ENCODE data around the gene CGNL1. TPM values are rescaled to one million over a fixed set of nuclear protein-coding genes. Genes with fewer than 3 reads are reported as not detected.

Gene CGNL1
- total and polyA plus RNA-seq, 7 donors = 0.18 to 2.2 (median 0.37) TPM

DNA sequence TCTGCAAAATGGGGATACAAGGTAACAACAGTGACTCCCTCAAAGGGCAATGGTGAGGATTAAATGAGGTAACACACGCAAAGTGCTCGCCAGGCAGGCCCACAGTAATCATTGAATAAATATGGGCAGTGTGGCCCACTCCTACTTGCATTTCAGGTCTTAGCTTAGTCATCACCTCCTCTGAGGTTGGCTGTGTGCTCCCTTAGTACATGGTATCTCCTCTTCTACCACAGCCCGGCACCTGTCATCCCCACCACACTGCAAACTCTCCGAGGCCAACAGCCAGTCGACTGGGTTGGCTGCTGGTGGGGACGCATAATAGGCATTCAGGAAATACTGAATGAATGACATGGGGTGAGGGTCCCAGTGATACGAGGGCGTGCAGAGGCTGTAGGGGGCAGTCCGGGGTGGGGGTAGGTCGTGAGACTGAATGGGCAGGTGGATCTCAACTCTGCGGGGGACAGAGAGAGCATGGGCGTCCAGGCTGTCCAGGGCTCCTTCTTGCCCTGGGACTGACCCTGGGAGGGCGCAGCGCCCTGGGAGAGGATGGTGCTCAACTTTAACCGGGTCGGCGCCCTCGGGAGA is 215.0 kb downstream of the CGNL1 start:
- DNase-seq (no peak), ATAC-seq (peak in 1 of 4 donors; percentile 25)
- Histone ChIP-seq H3K27me3 (ENCODE audit: insufficient read depth in 3 of 3, low read length in 2 of 3) (no peaks in the 10 kb centered on the region), H3K27ac (no peak overlapping the region), H3K36me3 (ENCODE audit: insufficient read depth in 1 of 2, low read depth in 1 of 2) (no peaks in the 10 kb centered on the region), H3K4me3 (peak overlapping the region; percentile 74), H3K9me3 (no peaks in the 10 kb centered on the region), H3K4me1 (peaks cover 9% of the 10 kb centered on the region)
- intact Hi-C loops (cut with DNase I) = no loop called here
- TF ChIP-seq, protein P1, sequence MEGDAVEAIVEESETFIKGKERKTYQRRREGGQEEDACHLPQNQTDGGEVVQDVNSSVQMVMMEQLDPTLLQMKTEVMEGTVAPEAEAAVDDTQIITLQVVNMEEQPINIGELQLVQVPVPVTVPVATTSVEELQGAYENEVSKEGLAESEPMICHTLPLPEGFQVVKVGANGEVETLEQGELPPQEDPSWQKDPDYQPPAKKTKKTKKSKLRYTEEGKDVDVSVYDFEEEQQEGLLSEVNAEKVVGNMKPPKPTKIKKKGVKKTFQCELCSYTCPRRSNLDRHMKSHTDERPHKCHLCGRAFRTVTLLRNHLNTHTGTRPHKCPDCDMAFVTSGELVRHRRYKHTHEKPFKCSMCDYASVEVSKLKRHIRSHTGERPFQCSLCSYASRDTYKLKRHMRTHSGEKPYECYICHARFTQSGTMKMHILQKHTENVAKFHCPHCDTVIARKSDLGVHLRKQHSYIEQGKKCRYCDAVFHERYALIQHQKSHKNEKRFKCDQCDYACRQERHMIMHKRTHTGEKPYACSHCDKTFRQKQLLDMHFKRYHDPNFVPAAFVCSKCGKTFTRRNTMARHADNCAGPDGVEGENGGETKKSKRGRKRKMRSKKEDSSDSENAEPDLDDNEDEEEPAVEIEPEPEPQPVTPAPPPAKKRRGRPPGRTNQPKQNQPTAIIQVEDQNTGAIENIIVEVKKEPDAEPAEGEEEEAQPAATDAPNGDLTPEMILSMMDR (IDR thresholded peaks at IDR 0.05) = no peak
- WGBS, 3 donors = 24 to 34% (median 29%) methylated on average over 12 to 18 of the region's 18 CpGs

DNA sequence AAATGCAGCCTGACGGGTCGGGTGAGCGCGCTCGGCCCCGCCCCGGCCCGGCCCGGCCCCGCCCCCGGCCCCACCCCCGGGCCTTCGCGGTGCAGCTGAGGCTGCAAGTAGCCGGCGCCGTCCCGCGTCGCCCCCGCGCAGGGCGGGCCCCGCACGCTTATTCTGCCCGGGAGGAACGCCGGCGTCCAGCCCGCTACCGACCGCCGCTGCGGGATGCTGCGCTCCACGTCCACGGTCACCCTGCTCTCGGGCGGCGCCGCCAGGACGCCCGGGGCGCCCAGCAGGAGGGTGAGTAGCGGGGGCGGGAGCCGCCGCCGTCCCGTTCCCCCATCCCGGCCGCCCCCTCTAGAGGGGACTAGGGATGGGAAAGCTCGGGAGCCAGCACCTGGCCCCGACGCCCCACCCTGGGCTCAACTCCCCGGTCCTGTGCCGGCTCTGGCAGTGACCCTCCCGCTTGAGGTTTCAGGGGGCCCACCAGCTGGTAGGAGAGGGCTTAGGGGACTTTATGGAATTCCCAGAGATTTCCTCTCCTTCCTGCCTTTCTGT is 215.6 kb downstream of the CGNL1 start, which contains the start of gene MYZAP:
MYZAP (plus strand) TSS at position 83 of the 546 bp plus-strand sequence; CDS start at position 214, 131 bp downstream.
- Histone ChIP-seq H3K9me3 (no peaks in the 10 kb centered on the region), H3K4me1 (peaks cover 9% of the 10 kb centered on the region), H3K4me3 (peak within 1 kb of the TSS; percentile 74), H3K27ac (peak within 1 kb of the TSS; percentile 17), H3K27me3 (ENCODE audit: insufficient read depth in 3 of 3, low read length in 2 of 3) (no peaks in the 10 kb centered on the region), H3K36me3 (ENCODE audit: insufficient read depth in 1 of 2, low read depth in 1 of 2) (no peaks in the 10 kb centered on the region)
- TF ChIP-seq, protein P1 (IDR thresholded peaks at IDR 0.05) = no peak
- 2 to 3% (median 3%) methylated on average over 26 to 58 of the region's 58 CpGs for WGBS, 3 donors
- intact Hi-C loops (cut with DNase I) = no loop called here
- DNase-seq = peak; percentile 61 to 66
- ATAC-seq = peak; percentile 74 to 85 (median 80)

DNA sequence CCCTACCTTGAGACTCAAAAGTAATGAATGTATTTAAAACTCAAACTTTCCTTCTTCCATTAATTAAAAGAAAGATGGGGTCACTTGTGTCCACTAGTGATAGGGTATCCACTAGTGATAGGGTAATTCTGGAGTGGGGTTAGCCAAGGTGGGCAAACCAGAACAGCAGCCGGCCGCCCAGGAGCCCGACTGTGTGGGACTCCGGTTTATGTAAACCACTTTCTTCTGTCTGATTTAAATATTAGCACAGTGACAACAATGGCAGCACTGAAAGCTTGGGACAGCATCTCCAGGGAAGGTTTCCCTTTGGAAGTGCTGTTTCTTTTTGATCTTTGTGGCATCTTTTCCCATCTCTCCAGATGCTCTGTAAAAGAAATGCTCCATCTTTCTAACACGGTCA is 216.1 kb downstream of the CGNL1 start:
- H3K4me1 ChIP-seq = peaks cover 9% of the 10 kb centered on the region
- intact Hi-C loops (cut with DNase I) = no loop called here

DNA sequence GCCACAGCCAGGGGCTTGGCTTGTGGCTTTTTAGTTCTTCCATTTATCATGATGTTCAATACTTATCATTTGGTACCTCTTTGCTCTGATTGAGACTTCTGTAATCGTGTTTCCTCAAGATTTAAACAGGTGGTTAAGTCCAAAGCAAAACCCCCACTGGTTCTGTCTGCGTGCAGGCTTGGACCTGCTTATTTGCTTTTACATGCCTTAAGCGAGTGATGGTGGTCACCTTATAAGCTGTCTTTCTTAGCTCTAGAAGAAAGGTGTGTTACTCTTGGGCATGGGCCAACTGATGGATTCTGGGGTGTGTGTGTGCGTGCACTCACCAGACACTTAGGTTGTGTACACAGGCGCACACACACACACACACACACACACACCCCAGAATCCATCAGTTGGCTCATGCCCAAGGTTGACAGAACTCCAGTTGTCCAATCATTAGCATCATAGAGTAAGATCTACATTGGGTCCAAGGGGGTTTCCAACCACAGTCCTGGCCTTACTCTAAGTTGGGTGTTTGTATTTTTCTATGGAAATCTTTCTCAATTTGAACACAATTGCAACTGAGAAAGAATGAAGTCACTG is 216.6 kb downstream of the CGNL1 start:
- Histone ChIP-seq H3K4me3 (peak overlapping the region; percentile 74), H3K27me3 (ENCODE audit: insufficient read depth in 3 of 3, low read length in 2 of 3) (no peaks in the 10 kb centered on the region), H3K9me3 (no peaks in the 10 kb centered on the region), H3K27ac (no peak overlapping the region), H3K36me3 (ENCODE audit: insufficient read depth in 1 of 2, low read depth in 1 of 2) (no peaks in the 10 kb centered on the region), H3K4me1 (peaks cover 9% of the 10 kb centered on the region)
- WGBS, 3 donors = 88 to 91% (median 91%) methylated on average over 5 of the region's 5 CpGs
- intact Hi-C loops (cut with DNase I) = no loop called here
- ATAC-seq (no peak), DNase-seq (no peak)
- TF ChIP-seq, protein P1 (IDR thresholded peaks at IDR 0.05) = no peak

More for the DNA sequence above, 216.1 kb downstream of the CGNL1 start:
- 78 to 96% (median 85%) methylated on average over 5 of the region's 5 CpGs for WGBS, 3 donors
- H3K9me3 ChIP-seq = no peaks in the 10 kb centered on the region
- H3K27me3 ChIP-seq (ENCODE audit: insufficient read depth in 3 of 3, low read length in 2 of 3) = no peaks in the 10 kb centered on the region
- H3K36me3 ChIP-seq (ENCODE audit: insufficient read depth in 1 of 2, low read depth in 1 of 2) = no peaks in the 10 kb centered on the region
- ATAC-seq (no peak), DNase-seq (no peak)
- H3K27ac ChIP-seq = no peak overlapping the region
- TF ChIP-seq, protein P1 (IDR thresholded peaks at IDR 0.05) = no peak
- H3K4me3 ChIP-seq = peak overlapping the region; percentile 74
